GM20000 (cell line): ENCODE results near the gene SLC4A1AP.

Experiments
- DNase-seq: peaks from one replicate; pipeline ENCODE4 v3.0.0; 2012; ENCODE audit warnings: low spot score
- CTCF ChIP-seq: IDR thresholded peaks from 2 replicates; pipeline ENCODE4 v1.5.1; 2012; ENCODE audit warnings: mild to moderate bottlenecking, control low read depth; ENCODE audit errors: extremely low read depth, missing control alignments

Gene SLC4A1AP

DNA sequence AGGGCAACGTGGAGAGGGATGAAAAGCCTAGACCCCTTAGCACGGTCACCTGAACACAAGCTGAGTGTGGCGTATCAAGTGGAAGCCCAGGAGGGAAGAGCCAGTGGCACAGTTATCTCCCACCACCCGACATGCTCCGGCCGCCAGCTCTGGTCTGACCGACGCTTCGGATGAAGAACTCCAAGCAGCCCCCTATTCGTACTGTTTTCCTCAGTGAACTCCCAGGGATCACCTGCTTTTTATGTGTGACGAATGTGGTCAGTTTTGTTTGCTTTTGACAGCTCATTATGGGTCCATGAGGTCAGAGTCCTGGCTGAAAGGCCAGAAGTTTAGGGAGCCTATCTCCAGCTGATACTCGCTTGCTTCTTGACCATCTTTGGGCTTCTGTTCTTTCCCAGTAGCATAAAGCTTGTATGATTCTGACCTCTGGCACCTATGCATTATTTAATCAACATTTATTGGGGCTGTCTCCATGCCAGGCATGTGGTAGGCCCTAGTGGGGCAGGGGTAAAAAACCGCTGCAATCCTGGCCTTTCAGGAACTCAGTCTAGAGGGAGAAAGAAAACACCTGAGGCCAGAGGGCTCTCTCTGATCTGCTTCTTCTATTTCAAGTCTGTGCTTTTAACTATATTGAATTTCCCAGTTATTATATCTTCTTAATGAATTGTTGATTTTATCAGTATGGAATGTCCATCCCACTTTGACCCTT, 74.8 kb downstream of the SLC4A1AP start:
- no peak for TF ChIP-seq CTCF
- DNase-seq, result no peak

DNA sequence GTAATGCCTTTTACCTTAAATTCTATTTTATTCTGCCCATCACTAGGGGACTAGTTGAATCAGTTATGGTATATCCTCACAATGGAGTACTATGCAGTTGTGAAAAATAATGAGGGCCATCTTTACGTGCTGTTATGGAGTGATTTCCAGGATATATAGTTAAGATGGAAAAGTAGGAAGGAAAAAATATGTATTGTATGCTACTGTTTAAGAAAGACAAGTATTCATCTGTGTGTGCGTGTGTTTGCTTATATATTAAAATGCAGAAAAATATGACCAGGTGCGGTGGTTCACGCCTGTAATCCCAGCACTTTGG, 75.3 kb downstream of the SLC4A1AP start:
- DNase-seq, result no peak
- no peak for TF ChIP-seq CTCF

DNA sequence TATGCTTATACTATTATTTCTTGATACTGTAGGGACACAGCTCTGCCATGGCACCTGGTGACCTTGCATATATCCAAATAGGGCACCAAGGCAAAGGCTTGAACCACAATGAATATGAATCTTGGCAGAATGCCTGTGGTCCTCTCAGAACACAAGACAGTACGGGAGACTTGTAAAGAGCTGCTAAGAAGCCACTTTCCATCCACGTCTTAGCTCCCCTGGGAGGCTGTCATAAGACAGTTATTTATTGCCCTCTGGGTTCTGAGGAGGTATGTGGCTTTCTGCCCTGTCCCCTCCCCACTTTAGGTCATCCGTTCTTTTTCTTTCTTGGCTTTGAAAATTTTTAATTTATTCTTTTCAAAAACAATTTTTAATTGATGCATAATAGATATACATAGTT, 78.0 kb downstream of the SLC4A1AP start:
- no peak for TF ChIP-seq CTCF
- DNase-seq, result no peak

GRCh38 chr2:27742571-27742970, 78.9 kb downstream of the SLC4A1AP start:
- no peak for DNase-seq
- TF ChIP-seq CTCF, result no peak
